ENCODE results near the gene USH2A.
"Not testable (repeated sequence)": the region's sequence is repeated elsewhere in the genome, so short reads cannot be mapped to it uniquely, and the experiment has no call there.

The USH2A gene

GRCh38 chr1:216028631-216029030, 394.6 kb downstream of the USH2A start:
- no peak for TF ChIP-seq ZNF274 (IDR thresholded peaks at IDR 0.05; ENCODE audit: low read depth, low read length)
- H3K4me3 ChIP-seq (ENCODE audit: low read length): no peak overlapping the region

- TF ChIP-seq ZNF274 (IDR thresholded peaks at IDR 0.05; ENCODE audit: low read depth, low read length): no peak
Measured at GRCh38 chr1:216024546-216024945, 398.7 kb downstream of the USH2A start.

GRCh38 chr1:216020743-216021345, 402.4 kb downstream of the USH2A start:
- no peak for TF ChIP-seq ZNF274 (IDR thresholded peaks at IDR 0.05; ENCODE audit: low read depth, low read length)
- no peak overlapping the region for H3K4me3 ChIP-seq (ENCODE audit: low read length)

More at GRCh38 chr1:216024546-216024945, 398.7 kb downstream of the USH2A start:
- no peak overlapping the region for H3K4me3 ChIP-seq (ENCODE audit: low read length)

- no peak overlapping the region for H3K4me3 ChIP-seq (ENCODE audit: low read length)
- no peak for TF ChIP-seq ZNF274 (IDR thresholded peaks at IDR 0.05; ENCODE audit: low read depth, low read length)
Measured at GRCh38 chr1:216015116-216015515, 408.1 kb downstream of the USH2A start.

- no peak overlapping the region for H3K4me3 ChIP-seq (ENCODE audit: low read length)
- no peak for TF ChIP-seq ZNF274 (IDR thresholded peaks at IDR 0.05; ENCODE audit: low read depth, low read length)
Measured at GRCh38 chr1:216014086-216014485, 409.2 kb downstream of the USH2A start.

GRCh38 chr1:216009456-216009855, 413.8 kb downstream of the USH2A start:
- H3K4me3 ChIP-seq (ENCODE audit: low read length): not testable (repeated sequence)

- no peak for TF ChIP-seq ZNF274 (IDR thresholded peaks at IDR 0.05; ENCODE audit: low read depth, low read length)
- no peak overlapping the region for H3K4me3 ChIP-seq (ENCODE audit: low read length)
Measured at GRCh38 chr1:216005916-216006315, 417.3 kb downstream of the USH2A start.

GRCh38 chr1:215992620-215993019, 430.6 kb downstream of the USH2A start:
- H3K4me3 ChIP-seq (ENCODE audit: low read length): no peak overlapping the region
- TF ChIP-seq ZNF274 (IDR thresholded peaks at IDR 0.05; ENCODE audit: low read depth, low read length): no peak

- TF ChIP-seq ZNF274 (IDR thresholded peaks at IDR 0.05; ENCODE audit: low read depth, low read length): no peak
Measured at GRCh38 chr1:215987092-215987875, 436.0 kb downstream of the USH2A start.

GRCh38 chr1:215986401-215986800, 436.8 kb downstream of the USH2A start:
- TF ChIP-seq ZNF274 (IDR thresholded peaks at IDR 0.05; ENCODE audit: low read depth, low read length): no peak
- no peak overlapping the region for H3K4me3 ChIP-seq (ENCODE audit: low read length)

More at GRCh38 chr1:215987092-215987875, 436.0 kb downstream of the USH2A start:
- H3K4me3 ChIP-seq (ENCODE audit: low read length): no peak overlapping the region

GRCh38 chr1:215983680-215984079, 439.6 kb downstream of the USH2A start:
- no peak overlapping the region for H3K4me3 ChIP-seq (ENCODE audit: low read length)
- TF ChIP-seq ZNF274 (IDR thresholded peaks at IDR 0.05; ENCODE audit: low read depth, low read length): no peak

GRCh38 chr1:215971793-215972441, 451.3 kb downstream of the USH2A start:
- H3K4me3 ChIP-seq (ENCODE audit: low read length): no peak overlapping the region
- TF ChIP-seq ZNF274 (IDR thresholded peaks at IDR 0.05; ENCODE audit: low read depth, low read length): no peak

GRCh38 chr1:215970406-215970805, 452.8 kb downstream of the USH2A start:
- no peak overlapping the region for H3K4me3 ChIP-seq (ENCODE audit: low read length)
- no peak for TF ChIP-seq ZNF274 (IDR thresholded peaks at IDR 0.05; ENCODE audit: low read depth, low read length)

- no peak for TF ChIP-seq ZNF274 (IDR thresholded peaks at IDR 0.05; ENCODE audit: low read depth, low read length)
- H3K4me3 ChIP-seq (ENCODE audit: low read length): no peak overlapping the region
Measured at GRCh38 chr1:215963621-215964020, 459.6 kb downstream of the USH2A start.

GRCh38 chr1:215963040-215963439, 460.2 kb downstream of the USH2A start:
- no peak overlapping the region for H3K4me3 ChIP-seq (ENCODE audit: low read length)
- no peak for TF ChIP-seq ZNF274 (IDR thresholded peaks at IDR 0.05; ENCODE audit: low read depth, low read length)

All from GM08714 (cell line).